ENCODE data around the gene TRERF1.

Gene TRERF1

GRCh38 chr6:42424906-42425474, 26.7 kb downstream of the TRERF1 start:
- H3K79me2 ChIP-seq (ENCODE audit: insufficient read depth, low read length) = no peaks in the 10 kb centered on the region
- no peaks in the 10 kb centered on the region for H3K9me2 ChIP-seq (ENCODE audit: low read depth, low read length)
- no peak overlapping the region for H3K4me2 ChIP-seq (ENCODE audit: low read length)
- H3K4me1 ChIP-seq (ENCODE audit: insufficient read depth, low read length, severe bottlenecking) = no peaks in the 10 kb centered on the region
- H4K20me1 ChIP-seq (ENCODE audit: insufficient read depth, low read length) = no peaks in the 10 kb centered on the region
- no peak overlapping the region for H2AFZ ChIP-seq (ENCODE audit: low read length)
- TF ChIP-seq EZH2 (IDR thresholded peaks at IDR 0.05; ENCODE audit: borderline replicate concordance, low read length) = no peak
- TF ChIP-seq CTCF (IDR thresholded peaks at IDR 0.05; ENCODE audit: low read length) = no peak
- no peaks in the 10 kb centered on the region for H3K9me3 ChIP-seq (ENCODE audit: low read length)
- H3K4me3 ChIP-seq (ENCODE audit: low read depth, low read length, poor library complexity, severe bottlenecking) = no peak overlapping the region
- H3K27ac ChIP-seq (ENCODE audit: low read depth, low read length, poor library complexity, severe bottlenecking) = no peak overlapping the region
- no peaks in the 10 kb centered on the region for H3F3A ChIP-seq (ENCODE audit: insufficient read depth, low read length)
- peaks cover 4% of the 10 kb centered on the region; the same call in 1 of the 2 replicates for H3K27me3 ChIP-seq (ENCODE audit: insufficient read depth, low read length)
- no peak overlapping the region for H3K9ac ChIP-seq (ENCODE audit: low read length)
- no peaks in the 10 kb centered on the region for H3K36me3 ChIP-seq (ENCODE audit: insufficient read depth, low read length)

- no peaks in the 10 kb centered on the region for H3F3A ChIP-seq (ENCODE audit: insufficient read depth, low read length)
- no peaks in the 10 kb centered on the region for H3K79me2 ChIP-seq (ENCODE audit: insufficient read depth, low read length)
- H3K9me3 ChIP-seq (ENCODE audit: low read length) = no peaks in the 10 kb centered on the region
- H2AFZ ChIP-seq (ENCODE audit: low read length) = no peak overlapping the region
- H3K9ac ChIP-seq (ENCODE audit: low read length) = no peak overlapping the region
- H3K9me2 ChIP-seq (ENCODE audit: low read depth, low read length) = no peaks in the 10 kb centered on the region
- H3K4me3 ChIP-seq (ENCODE audit: low read depth, low read length, poor library complexity, severe bottlenecking) = no peak overlapping the region
- no peaks in the 10 kb centered on the region for H3K4me1 ChIP-seq (ENCODE audit: insufficient read depth, low read length, severe bottlenecking)
- no peak overlapping the region for H3K4me2 ChIP-seq (ENCODE audit: low read length)
- TF ChIP-seq EZH2 (IDR thresholded peaks at IDR 0.05; ENCODE audit: borderline replicate concordance, low read length) (no peak), CTCF (IDR thresholded peaks at IDR 0.05; ENCODE audit: low read length) (no peak)
- no peaks in the 10 kb centered on the region for H3K27me3 ChIP-seq (ENCODE audit: insufficient read depth, low read length)
- H4K20me1 ChIP-seq (ENCODE audit: insufficient read depth, low read length) = no peaks in the 10 kb centered on the region
- no peaks in the 10 kb centered on the region for H3K36me3 ChIP-seq (ENCODE audit: insufficient read depth, low read length)
- H3K27ac ChIP-seq (ENCODE audit: low read depth, low read length, poor library complexity, severe bottlenecking) = no peak overlapping the region
Observed at GRCh38 chr6:42423244-42423643, 28.5 kb downstream of the TRERF1 start.

- no peak overlapping the region for H3K27ac ChIP-seq (ENCODE audit: low read depth, low read length, poor library complexity, severe bottlenecking)
- H3K4me2 ChIP-seq (ENCODE audit: low read length) = no peak overlapping the region
- H3K27me3 ChIP-seq (ENCODE audit: insufficient read depth, low read length) = no peaks in the 10 kb centered on the region
- no peaks in the 10 kb centered on the region for H3K4me1 ChIP-seq (ENCODE audit: insufficient read depth, low read length, severe bottlenecking)
- no peak overlapping the region for H3K4me3 ChIP-seq (ENCODE audit: low read depth, low read length, poor library complexity, severe bottlenecking)
- no peak overlapping the region for H3K9ac ChIP-seq (ENCODE audit: low read length)
- no peaks in the 10 kb centered on the region for H4K20me1 ChIP-seq (ENCODE audit: insufficient read depth, low read length)
- no peak overlapping the region for H2AFZ ChIP-seq (ENCODE audit: low read length)
- no peaks in the 10 kb centered on the region for H3K79me2 ChIP-seq (ENCODE audit: insufficient read depth, low read length)
- H3K9me2 ChIP-seq (ENCODE audit: low read depth, low read length) = no peaks in the 10 kb centered on the region
- TF ChIP-seq CTCF (IDR thresholded peaks at IDR 0.05; ENCODE audit: low read length) (no peak), EZH2 (IDR thresholded peaks at IDR 0.05; ENCODE audit: borderline replicate concordance, low read length) (no peak)
- H3K36me3 ChIP-seq (ENCODE audit: insufficient read depth, low read length) = no peaks in the 10 kb centered on the region
- H3F3A ChIP-seq (ENCODE audit: insufficient read depth, low read length) = no peaks in the 10 kb centered on the region
- H3K9me3 ChIP-seq (ENCODE audit: low read length) = no peaks in the 10 kb centered on the region
Observed at GRCh38 chr6:42420741-42421140, 31.0 kb downstream of the TRERF1 start.

All from OCI-LY1 (cell line).